Measurements from ENCODE around the gene CDKN2A.
A peak's percentile ranks its signal among the peaks of the same experiment; 100 is the strongest.

The CDKN2A gene

DNA sequence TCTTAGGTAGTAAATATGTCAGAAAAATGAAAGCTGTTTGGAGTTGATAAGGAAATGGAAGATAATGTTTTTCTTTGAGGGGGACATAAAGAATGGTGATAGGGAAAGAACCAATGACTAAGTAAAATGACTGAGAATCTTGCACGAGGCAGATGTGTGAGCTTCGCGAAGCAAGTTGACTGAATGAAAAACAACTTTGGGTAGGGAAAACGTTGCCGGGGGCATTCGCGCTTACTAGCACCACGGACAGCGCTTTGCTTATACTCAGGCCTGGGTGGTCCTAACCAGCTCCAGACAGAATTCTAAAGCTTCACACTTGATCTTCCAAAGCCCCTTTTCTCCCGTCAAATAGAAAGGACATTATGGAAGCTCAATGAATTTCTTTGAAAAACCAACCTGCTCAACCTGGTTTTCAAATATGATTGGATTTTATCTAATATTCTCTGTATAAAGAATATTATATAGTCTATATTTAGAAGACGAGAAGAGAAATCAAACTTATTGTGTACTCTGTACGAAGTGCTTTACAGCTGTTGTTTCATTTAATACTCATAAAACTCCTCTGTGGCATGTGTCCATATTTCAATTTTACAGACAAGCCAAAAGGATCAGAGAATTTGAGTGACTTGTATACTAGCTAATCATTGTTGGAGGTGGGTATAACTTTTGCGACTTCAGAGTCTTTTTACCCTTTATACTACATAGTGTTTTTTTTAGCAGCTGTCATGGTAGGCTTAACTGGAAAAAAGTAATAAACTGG, 16.9 kb upstream of the CDKN2A start:
- Histone ChIP-seq H3K79me2 (ENCODE audit: insufficient read depth, low read depth) (peaks cover 24% of the 10 kb centered on the region; the same call in 1 of the 2 replicates), H3K27me3 (ENCODE audit: insufficient read depth, low read depth) (no peaks in the 10 kb centered on the region), H3K9ac (no peak overlapping the region)

GRCh38 chr9:22009506-22009867, 15.3 kb upstream of the CDKN2A start:
- Histone ChIP-seq H3K4me1 (ENCODE audit: low read depth, poor library complexity, severe bottlenecking) (peaks cover 46% of the 10 kb centered on the region), H3K27ac (peak overlapping the region; percentile 41; the same call in 1 of the 2 replicates), H3K79me2 (ENCODE audit: insufficient read depth, low read depth) (peaks cover 39% of the 10 kb centered on the region), H2AFZ (ENCODE audit: low read depth) (peak overlapping the region; percentile 46), H3K27me3 (ENCODE audit: insufficient read depth, low read depth) (no peaks in the 10 kb centered on the region), H3K4me2 (peak overlapping the region; percentile 71), H3K36me3 (ENCODE audit: insufficient read depth) (no peaks in the 10 kb centered on the region), H3K4me3 (IDR thresholded peaks at IDR 0.05; ENCODE audit: insufficient read depth, low read depth, low read length) (peak overlapping the region; percentile 66), H3K9ac (peak overlapping the region; percentile 50; the same call in 1 of the 2 replicates), H4K20me1 (ENCODE audit: insufficient read depth) (no peaks in the 10 kb centered on the region)
- no peak for TF ChIP-seq CTCF (conservative IDR thresholded peaks at IDR 0.05; ENCODE audit: low read depth, low read length)

More for the DNA sequence above, 16.9 kb upstream of the CDKN2A start:
- no peak overlapping the region for H3K4me3 ChIP-seq (IDR thresholded peaks at IDR 0.05; ENCODE audit: insufficient read depth, low read depth, low read length)
- no peak overlapping the region for H2AFZ ChIP-seq (ENCODE audit: low read depth)
- TF ChIP-seq CTCF (conservative IDR thresholded peaks at IDR 0.05; ENCODE audit: low read depth, low read length): no peak
- no peak overlapping the region; the same call in 1 of the 2 replicates for H3K4me2 ChIP-seq
- no peaks in the 10 kb centered on the region for H3K36me3 ChIP-seq (ENCODE audit: insufficient read depth)
- H4K20me1 ChIP-seq (ENCODE audit: insufficient read depth): no peaks in the 10 kb centered on the region
- peaks cover 39% of the 10 kb centered on the region for H3K4me1 ChIP-seq (ENCODE audit: low read depth, poor library complexity, severe bottlenecking)
- 0 out of 2 replicates have a peak overlapping the region, but pooled peaks have one; percentile 7 for H3K27ac ChIP-seq

DNA sequence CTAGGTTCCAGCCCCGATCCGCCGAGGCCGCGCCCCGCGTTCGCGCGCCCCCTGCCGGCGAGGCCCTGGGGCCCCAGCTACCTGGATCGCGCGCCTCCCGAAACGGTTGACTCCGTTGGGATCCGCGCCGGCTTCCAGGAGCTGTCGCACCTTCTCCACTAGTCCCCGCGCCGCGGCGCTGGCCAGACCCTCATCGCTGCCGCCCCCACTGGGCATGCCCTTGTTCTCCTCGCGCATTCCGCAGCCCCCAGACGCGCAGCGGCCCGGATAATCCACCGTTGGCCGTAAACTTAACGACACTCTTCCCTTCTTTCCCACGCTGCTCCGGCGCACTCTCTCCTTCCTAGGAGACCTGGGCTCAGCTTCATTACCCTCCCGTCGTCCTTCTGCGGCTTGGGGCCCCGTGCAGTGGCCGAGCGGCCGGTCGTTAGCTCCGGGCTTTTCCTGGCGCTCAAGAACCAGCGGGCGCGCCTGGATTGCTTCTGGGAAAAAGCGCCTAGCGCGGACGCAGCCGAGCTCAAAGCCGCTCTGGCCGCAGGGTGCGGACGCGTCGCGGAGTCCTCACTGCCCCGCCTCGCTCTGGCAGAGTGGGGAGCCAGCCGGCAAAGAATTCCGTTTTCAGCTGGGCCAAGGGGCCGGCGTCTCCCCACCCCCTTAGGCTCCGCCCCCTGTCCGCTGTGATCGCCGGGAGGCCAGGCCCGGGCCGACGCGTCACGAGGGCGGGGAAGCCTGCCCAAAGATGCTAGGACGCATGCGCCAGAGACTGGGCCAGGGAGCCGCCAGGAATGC, 14.7 kb upstream of the CDKN2A start, which contains the start of gene CDKN2B:
Gene CDKN2B (minus strand): TSS at position 589 of the 789 bp plus-strand sequence. CDS start 352 bp downstream, at position 237.
- H3K36me3 ChIP-seq (ENCODE audit: insufficient read depth): no peaks in the 10 kb centered on the region
- H3K4me1 ChIP-seq (ENCODE audit: low read depth, poor library complexity, severe bottlenecking): peaks cover 51% of the 10 kb centered on the region
- peak within 1 kb of the TSS; percentile 66 for H3K4me3 ChIP-seq (IDR thresholded peaks at IDR 0.05; ENCODE audit: insufficient read depth, low read depth, low read length)
- peak within 1 kb of the TSS; percentile 67 for H3K27ac ChIP-seq
- peak within 1 kb of the TSS; percentile 51 for H2AFZ ChIP-seq (ENCODE audit: low read depth)
- peak; percentile 92 for TF ChIP-seq CTCF (conservative IDR thresholded peaks at IDR 0.05; ENCODE audit: low read depth, low read length)
- peak within 1 kb of the TSS; percentile 71 for H3K4me2 ChIP-seq
- H3K27me3 ChIP-seq (ENCODE audit: insufficient read depth, low read depth): no peaks in the 10 kb centered on the region
- H3K9ac ChIP-seq: peak within 1 kb of the TSS; percentile 50; the same call in 1 of the 2 replicates
- no peaks in the 10 kb centered on the region for H4K20me1 ChIP-seq (ENCODE audit: insufficient read depth)
- H3K79me2 ChIP-seq (ENCODE audit: insufficient read depth, low read depth): peaks cover 45% of the 10 kb centered on the region

DNA sequence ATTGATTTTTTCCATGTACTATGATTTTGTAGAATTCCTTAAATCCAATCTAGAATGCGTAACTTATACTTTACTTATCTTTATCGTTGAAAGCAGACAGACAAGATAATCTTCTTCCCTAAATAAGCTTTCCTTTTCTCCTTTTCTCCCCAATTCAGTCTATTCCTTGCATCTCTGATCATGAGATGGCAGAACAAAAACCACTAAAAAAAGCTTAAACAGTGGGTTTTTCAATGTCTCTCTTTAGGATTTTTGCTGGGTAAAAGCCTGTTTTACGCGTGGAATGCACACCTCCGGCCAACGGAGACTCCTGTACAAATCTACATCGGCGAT, 14.2 kb upstream of the CDKN2A start:
- H3K4me3 ChIP-seq (IDR thresholded peaks at IDR 0.05; ENCODE audit: insufficient read depth, low read depth, low read length): peak overlapping the region; percentile 66
- peak overlapping the region; percentile 67; the same call in 1 of the 2 replicates for H3K27ac ChIP-seq
- peaks cover 51% of the 10 kb centered on the region for H3K79me2 ChIP-seq (ENCODE audit: insufficient read depth, low read depth)
- no peaks in the 10 kb centered on the region for H3K27me3 ChIP-seq (ENCODE audit: insufficient read depth, low read depth)
- peak overlapping the region; percentile 71 for H3K4me2 ChIP-seq
- no peak for TF ChIP-seq CTCF (conservative IDR thresholded peaks at IDR 0.05; ENCODE audit: low read depth, low read length)
- peaks cover 56% of the 10 kb centered on the region for H3K4me1 ChIP-seq (ENCODE audit: low read depth, poor library complexity, severe bottlenecking)
- no peaks in the 10 kb centered on the region for H4K20me1 ChIP-seq (ENCODE audit: insufficient read depth)
- peak overlapping the region; percentile 50; the same call in 1 of the 2 replicates for H3K9ac ChIP-seq
- H3K36me3 ChIP-seq (ENCODE audit: insufficient read depth): no peaks in the 10 kb centered on the region
- H2AFZ ChIP-seq (ENCODE audit: low read depth): no peak overlapping the region
